HG02943 (cell line): ENCODE data around the gene TJAP1.
"Not testable (repeated sequence)": the region's sequence is repeated elsewhere in the genome, so short reads cannot be mapped to it uniquely, and the experiment has no call there.

ENCODE experiments used
- ATAC-seq: cut with Tn5 transposase; IDR thresholded peaks from one replicate; pipeline ENCODE4 v1.9.1; 2021; ENCODE audit warnings: mild to moderate bottlenecking, low read depth, moderate library complexity; ENCODE audit not compliant: unreplicated experiment

Gene TJAP1

DNA sequence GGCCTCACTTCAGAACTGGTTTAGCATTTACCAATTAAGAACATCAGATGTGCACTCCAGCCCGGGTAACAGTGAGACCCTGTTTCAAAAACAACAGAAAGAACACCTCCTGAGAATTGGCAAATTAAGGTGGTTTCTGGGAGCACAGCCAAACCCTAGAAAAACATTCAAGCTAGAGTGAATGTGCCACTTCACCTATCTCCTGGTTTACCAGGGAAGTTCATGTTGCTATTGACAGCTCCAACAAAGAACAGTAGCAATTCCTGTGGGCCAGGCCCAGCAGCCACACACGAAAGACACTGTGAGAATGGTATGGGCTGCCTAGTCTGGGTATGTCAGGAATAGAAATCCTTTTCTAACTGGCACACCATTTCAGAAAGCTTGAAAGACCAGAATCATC, 44.5 kb downstream of the TJAP1 start:
- ATAC-seq: no peak

DNA sequence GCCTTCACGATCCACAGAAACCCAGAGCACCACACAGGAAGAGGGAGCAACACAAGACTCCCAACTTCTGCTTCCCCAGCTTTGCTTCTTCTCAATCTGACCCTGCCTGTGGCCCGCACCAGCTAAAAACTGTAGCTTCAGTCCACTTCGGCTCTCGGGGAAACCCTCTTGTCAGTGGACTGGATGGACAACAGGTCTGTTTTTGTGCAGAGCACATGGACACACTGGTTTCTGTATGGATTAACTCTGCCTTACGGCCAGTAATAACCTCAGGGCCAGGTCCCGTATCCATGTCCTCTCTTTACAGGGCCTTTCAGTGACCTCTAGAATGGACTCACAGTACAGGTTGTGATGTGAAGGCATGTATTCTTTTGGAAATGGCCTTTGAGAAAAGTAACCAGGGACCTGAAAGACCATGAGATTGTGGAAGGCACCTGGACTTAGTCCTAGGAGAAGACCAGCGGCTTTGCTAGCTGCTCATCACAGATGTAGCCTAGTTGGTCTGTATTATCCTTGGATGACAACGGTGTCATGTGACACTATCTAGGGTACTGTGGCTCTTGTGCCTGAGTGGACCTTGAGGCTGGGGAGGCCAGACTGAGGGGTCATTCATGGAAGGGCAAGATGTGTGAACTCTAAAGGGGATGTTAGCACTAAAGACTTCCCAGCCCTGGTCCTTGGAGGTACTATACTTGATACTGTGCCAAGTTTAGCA, 45.3 kb downstream of the TJAP1 start:
- ATAC-seq: no peak

GRCh38 chr6:43523284-43523683, 45.9 kb downstream of the TJAP1 start:
- ATAC-seq: no peak

DNA sequence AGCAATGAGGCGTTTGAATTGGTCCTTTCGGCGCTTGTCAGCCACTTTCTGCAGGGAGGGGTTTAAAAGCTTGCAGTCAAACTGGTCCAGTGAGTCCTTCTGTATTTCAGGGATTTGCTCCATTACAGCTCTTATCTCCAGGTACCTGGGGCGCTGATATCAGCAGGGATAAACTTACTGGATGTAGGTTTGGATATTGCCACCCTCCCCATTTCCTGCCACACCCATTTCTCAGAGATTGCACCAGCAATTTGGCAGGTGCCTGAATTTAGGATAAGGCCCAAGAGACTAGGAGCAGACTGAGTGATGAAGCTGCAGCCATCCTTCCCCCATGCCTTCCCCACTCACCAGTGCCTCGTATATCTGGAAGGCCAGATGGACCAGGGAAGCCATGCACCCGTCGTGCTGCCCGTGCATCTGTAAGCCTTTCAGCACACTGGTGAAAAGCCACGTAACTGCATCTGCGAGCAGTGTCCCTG, 47.2 kb downstream of the TJAP1 start:
- ATAC-seq: no peak

- no peak for ATAC-seq
Observed at GRCh38 chr6:43532201-43532600, 54.8 kb downstream of the TJAP1 start.

DNA sequence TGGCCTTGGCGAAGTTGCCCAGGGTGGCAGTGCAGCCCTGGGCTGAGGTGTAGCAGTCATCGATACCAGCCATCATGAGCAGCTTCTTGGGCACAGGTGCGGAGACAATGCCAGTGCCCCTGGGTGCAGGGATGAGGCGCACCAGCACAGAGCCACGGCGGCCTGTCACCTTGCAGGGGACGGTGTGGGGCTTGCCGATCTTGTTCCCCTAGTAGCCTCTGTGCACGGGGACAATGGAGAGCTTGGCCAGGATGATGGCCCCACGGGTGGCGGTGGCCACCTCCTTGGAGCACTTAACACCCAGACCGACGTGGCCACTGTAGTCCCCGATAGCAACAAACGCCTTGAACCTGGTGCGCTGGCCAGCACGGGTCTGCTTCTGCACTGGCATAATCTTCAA, 61.6 kb downstream of the TJAP1 start:
- not testable (repeated sequence) for ATAC-seq

- ATAC-seq: not testable (repeated sequence)
Observed at GRCh38 chr6:43539409-43539808, 62.0 kb downstream of the TJAP1 start.

DNA sequence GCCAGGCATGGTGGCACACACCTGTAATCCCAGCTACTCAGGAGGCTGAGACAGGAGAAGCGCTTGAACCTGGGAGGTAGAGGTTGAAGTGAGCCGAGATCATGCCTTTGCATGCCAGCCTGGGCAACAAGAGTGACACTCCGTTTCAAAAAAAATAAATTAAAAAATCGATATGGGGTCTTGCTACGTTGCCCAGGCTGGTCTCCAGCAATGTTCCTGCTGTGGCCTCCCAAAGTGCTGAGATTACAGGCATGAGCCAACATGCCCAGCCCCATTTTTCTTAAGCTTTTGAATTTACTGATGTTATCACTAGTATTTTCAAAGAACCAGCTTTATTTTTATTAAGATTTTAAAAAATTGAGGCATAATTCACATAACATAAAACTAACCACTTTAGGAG, 63.1 kb downstream of the TJAP1 start:
- no peak for ATAC-seq

- ATAC-seq: no peak
Observed at GRCh38 chr6:43541774-43542471, 64.6 kb downstream of the TJAP1 start.

- no peak for ATAC-seq
Observed at GRCh38 chr6:43544461-43544860, 67.1 kb downstream of the TJAP1 start.

- ATAC-seq: no peak
Observed at GRCh38 chr6:43547222-43547621, 69.9 kb downstream of the TJAP1 start.
